Loucy (cell line): ENCODE results near the gene GOLGA1.

ENCODE experiments used
- CTCF ChIP-seq: fragments of 200-600 bp; sonication (generic); conservative IDR thresholded peaks from 2 replicates; pipeline ENCODE4 v1.5.1; 2014; ENCODE audit warnings: mild to moderate bottlenecking, antibody characterized with exemption, low read length
- EZH2phosphoT487 ChIP-seq: fragments of 200-600 bp; IDR thresholded peaks from 2 replicates; pipeline ENCODE4 v1.6.1; 2018; ENCODE audit warnings: antibody characterized with exemption, mild to moderate bottlenecking, moderate library complexity, borderline replicate concordance

- no peak for TF ChIP-seq CTCF
- TF ChIP-seq EZH2phosphoT487 = no peak
Measured at GRCh38 chr9:124878518-124878917, 62.4 kb downstream of the GOLGA1 start.
